ENCODE measurements around the gene GGA3.

GGA3 gene, protein sequence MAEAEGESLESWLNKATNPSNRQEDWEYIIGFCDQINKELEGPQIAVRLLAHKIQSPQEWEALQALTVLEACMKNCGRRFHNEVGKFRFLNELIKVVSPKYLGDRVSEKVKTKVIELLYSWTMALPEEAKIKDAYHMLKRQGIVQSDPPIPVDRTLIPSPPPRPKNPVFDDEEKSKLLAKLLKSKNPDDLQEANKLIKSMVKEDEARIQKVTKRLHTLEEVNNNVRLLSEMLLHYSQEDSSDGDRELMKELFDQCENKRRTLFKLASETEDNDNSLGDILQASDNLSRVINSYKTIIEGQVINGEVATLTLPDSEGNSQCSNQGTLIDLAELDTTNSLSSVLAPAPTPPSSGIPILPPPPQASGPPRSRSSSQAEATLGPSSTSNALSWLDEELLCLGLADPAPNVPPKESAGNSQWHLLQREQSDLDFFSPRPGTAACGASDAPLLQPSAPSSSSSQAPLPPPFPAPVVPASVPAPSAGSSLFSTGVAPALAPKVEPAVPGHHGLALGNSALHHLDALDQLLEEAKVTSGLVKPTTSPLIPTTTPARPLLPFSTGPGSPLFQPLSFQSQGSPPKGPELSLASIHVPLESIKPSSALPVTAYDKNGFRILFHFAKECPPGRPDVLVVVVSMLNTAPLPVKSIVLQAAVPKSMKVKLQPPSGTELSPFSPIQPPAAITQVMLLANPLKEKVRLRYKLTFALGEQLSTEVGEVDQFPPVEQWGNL

DNA sequence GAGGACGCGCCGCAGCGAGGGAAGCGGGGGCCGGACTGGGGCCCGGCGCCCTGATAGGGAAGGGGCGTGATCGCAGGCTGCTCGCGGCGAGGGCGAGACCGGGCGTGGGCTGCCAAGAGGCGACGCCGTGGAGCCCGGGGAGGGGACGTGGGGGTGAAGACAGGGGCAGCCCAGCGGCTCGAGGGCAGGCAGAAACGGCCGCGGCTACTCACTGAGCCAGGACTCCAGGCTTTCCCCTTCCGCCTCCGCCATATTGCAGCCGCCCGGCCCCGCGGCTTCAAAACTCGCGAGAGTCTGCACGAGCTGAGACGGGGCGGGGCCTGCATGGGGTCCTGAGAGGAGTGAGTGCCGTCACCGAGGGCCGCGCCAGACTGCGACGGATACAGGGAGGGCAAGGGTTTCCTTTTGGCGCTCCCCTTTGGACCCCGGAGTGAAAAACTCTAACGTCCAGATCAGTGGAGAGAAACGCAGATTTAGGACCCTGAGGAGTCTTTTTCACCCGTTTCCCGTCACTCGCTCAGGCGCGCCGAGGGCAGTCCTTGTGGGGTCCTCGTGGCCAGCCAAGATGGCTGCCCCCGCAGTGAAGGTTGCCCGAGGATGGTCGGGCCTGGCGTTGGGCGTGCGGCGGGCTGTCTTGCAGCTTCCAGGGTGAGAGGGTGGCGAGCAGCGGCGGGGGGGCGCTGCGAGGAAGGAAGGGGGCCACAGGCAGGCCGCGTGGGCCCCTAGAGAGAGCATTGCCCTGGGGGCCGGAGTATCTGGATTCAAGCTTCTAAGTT is at the start of gene GGA3, which contains the start of gene MRPS7:
GGA3 (minus strand) TSS at position 271 of the 776 bp plus-strand sequence; CDS start at position 252, 19 bp downstream.
MRPS7 (plus strand) TSS at position 544 of the 776 bp plus-strand sequence; CDS start at position 566, 22 bp downstream.
- TF ChIP-seq, protein P1, sequence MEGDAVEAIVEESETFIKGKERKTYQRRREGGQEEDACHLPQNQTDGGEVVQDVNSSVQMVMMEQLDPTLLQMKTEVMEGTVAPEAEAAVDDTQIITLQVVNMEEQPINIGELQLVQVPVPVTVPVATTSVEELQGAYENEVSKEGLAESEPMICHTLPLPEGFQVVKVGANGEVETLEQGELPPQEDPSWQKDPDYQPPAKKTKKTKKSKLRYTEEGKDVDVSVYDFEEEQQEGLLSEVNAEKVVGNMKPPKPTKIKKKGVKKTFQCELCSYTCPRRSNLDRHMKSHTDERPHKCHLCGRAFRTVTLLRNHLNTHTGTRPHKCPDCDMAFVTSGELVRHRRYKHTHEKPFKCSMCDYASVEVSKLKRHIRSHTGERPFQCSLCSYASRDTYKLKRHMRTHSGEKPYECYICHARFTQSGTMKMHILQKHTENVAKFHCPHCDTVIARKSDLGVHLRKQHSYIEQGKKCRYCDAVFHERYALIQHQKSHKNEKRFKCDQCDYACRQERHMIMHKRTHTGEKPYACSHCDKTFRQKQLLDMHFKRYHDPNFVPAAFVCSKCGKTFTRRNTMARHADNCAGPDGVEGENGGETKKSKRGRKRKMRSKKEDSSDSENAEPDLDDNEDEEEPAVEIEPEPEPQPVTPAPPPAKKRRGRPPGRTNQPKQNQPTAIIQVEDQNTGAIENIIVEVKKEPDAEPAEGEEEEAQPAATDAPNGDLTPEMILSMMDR (conservative IDR thresholded peaks at IDR 0.05; ENCODE audit: low read depth), result no peak
- ChIA-PET POLR2A (ENCODE audit: low non-redundant PET) (interaction anchor here (0.5 to 2.2 kb wide), 4 partner anchors 9 to 145 kb away, joined by 3 to 16 read pairs (median 9); partner anchors contain the start of genes GRB2, MIF4GD and SLC25A19), CTCF (interaction anchor here (1.0 to 4.2 kb wide), 3 partner anchors 10 to 60 kb away, joined by 4 to 20 read pairs (median 15); partner anchors contain the start of gene MIF4GD)
- peak within 1 kb of the TSS; percentile 95 for H3K27ac ChIP-seq
- DNase-seq (ENCODE audit: low spot score), result peak; percentile 96

DNA sequence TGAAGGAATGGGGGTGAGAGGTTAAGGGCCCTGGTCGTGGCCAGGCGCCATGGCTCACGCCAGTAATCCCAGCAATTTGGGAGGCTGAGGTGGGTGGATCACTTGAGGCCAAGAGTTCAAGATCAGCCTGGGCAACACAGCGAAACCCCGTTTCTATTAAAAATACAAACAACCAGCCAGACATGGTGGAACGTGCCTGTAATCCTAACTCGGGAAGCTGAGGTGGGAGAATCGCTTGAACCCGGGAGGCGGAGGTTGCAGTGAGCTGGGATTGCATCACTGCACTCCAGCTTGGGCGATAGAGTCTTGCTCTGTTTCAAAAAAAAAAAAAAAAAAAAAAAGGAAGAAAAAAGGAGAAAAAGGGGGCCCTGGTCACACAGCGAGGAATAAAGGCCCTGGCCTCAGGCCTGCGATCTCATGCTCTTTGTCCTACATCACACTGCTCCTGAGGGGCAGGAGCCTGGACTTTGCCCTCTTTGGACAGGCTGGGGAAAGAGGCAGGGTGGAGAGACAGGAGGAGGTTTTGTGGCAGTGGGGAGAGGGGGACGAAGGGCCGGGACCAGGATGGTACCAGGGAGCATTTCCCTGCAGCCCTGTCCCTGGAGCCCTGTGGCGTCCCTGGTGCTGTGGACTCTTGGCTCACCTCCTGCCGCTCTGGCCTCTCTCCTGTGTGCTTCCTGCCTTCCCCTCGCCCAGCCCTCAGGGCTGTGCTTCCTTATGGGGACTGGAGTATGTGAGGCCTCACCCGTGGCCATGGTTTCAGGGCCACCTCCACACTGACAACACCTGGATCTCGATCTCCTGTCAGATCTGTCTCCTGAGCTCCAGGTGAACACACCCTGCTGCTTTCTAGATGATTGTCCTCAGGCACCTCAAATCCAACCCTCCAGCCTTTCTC is 47.6 kb upstream of the GGA3 start:
- no peak for DNase-seq (ENCODE audit: low spot score)
- POLR2A ChIA-PET (ENCODE audit: low non-redundant PET), result interaction anchor here (0.6 kb wide), 1 partner anchor 41 kb away, joined by 4 read pairs; no protein-coding TSS in a partner anchor
- TF ChIP-seq, protein P1 (conservative IDR thresholded peaks at IDR 0.05; ENCODE audit: low read depth), result no peak
- H3K27ac ChIP-seq, result peak overlapping the region; percentile 1; the same call in 1 of the 2 replicates
- CTCF ChIA-PET, result interaction anchor here (0.6 to 0.9 kb wide), 2 partner anchors 147 to 873 kb away, joined by 3 to 5 read pairs; partner anchors contain the start of gene TMEM94

DNA sequence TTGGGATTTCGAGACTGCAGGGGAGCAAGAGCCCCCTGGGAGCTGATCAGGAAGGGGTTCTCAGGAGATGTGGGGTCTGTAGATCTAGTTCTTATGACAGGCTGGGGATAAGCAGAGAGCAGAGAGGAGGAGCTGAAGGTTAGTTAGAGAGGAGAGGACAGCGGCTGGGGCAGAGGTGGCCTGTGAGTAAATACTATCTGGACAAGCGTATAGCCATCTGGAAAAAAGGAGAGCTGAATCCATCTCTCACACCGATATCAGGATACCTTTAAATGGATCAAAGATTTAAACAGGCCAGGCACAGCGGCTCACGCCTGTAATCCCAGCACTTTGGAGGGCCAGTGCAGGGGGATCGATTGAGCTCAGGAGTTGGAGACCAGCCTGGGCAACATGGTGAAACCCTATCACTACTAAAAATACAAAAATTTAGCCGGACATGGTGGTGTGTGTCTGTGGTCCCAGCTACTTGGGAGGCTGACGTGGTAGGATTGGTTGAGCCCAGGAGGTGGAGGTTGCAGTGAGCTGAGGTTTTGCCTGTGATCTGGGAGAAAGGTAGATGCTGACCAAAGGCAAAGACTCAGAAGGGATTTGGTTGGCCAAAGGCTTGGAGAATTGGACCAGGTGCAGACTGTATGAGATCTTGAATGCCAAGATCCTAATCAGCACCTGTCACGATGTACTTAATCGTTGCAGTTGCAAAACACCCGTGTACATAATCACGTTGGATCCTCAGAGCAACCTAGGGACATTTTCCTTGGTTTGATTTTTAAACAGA is 46.7 kb upstream of the GGA3 start:
- no peak for DNase-seq (ENCODE audit: low spot score)
- no peak overlapping the region for H3K27ac ChIP-seq
- TF ChIP-seq, protein P1 (conservative IDR thresholded peaks at IDR 0.05; ENCODE audit: low read depth), result no peak
- POLR2A ChIA-PET (ENCODE audit: low non-redundant PET), result no interaction called here
- CTCF ChIA-PET, result interaction anchor here (0.6 kb wide), 1 partner anchor 873 kb away, joined by 5 read pairs; no protein-coding TSS in a partner anchor

DNA sequence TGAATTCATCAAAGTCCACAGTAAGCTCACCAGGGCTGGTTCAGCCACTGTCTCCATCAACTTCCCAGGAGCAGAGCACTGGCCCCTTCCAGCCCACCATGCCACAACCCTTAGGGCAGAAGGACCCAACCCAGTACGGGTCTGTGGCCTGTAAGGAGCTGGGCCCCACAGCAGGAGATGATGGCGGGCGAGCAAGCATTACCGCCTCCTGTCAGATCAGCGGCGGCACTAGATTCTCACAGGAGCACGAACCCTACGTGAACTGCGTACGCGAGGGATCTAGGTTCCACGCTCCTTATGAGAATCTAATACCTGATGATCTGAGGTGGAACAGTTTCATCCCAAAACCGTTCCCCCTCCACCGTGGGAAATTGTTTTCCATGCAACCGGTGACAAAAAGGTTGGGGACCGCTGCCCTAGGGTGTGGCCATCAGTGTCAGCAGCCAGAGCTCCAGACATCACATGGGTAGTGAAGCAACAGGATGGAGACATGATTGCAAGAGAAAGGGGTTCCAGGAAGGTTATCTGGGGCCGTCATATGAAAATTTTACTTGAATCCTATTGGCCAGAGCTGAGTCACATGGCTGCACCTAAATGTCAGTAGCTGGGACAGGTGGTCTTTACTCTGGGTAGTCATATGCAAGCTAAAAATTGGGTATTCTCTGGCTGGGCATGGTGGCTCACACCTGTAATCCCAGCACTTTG is 40.2 kb upstream of the GGA3 start:
- ChIA-PET CTCF (no interaction called here), POLR2A (ENCODE audit: low non-redundant PET) (no interaction called here)
- DNase-seq (ENCODE audit: low spot score), result no peak
- TF ChIP-seq, protein P1 (conservative IDR thresholded peaks at IDR 0.05; ENCODE audit: low read depth), result no peak
- no peak overlapping the region for H3K27ac ChIP-seq

DNA sequence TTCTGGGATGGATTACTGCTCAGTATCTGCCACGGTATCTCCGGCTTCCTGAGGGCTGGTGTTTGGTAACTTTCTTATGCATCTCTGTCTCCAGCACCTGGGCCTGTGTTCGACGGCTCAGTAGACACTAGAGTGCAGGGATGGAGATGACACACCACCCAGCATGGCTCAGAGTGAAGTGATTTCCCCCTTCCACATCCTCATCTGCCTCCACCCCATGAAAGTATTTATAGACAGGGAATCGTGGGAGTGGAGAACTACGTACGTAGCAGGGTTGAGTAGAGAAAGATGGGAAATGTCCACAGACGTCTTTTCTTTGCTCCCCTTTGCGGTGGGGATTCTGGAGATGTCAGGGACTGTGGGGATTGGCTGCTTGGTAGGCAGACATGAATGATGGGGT is 39.6 kb upstream of the GGA3 start:
- POLR2A ChIA-PET (ENCODE audit: low non-redundant PET), result no interaction called here
- CTCF ChIA-PET, result no interaction called here
- no peak for DNase-seq (ENCODE audit: low spot score)
- no peak overlapping the region for H3K27ac ChIP-seq
- TF ChIP-seq, protein P1 (conservative IDR thresholded peaks at IDR 0.05; ENCODE audit: low read depth), result no peak

Measured in RWPE1 (cell line).